HUDEP-2 (cell line): Measurements from ENCODE around the gene TRIM7.
"Not testable (repeated sequence)": the region's sequence is repeated elsewhere in the genome, so short reads cannot be mapped to it uniquely, and the experiment has no call there.

Source experiments
- DNase-seq, 76 experiments: peaks; one replicate each; lab custom pipeline; 2025; ENCODE audit not compliant: unreplicated experiment in 76 of 76; lab: John Stamatoyannopoulos, UW

Gene TRIM7

GRCh38 chr5:181194489-181195248, 10.3 kb downstream of the TRIM7 start:
- no peak for DNase-seq

GRCh38 chr5:181193656-181194055, 11.3 kb downstream of the TRIM7 start:
- DNase-seq = no peak

GRCh38 chr5:181192337-181193046, 12.5 kb downstream of the TRIM7 start:
- no peak for DNase-seq

GRCh38 chr5:181191526-181192336, 13.3 kb downstream of the TRIM7 start:
- no peak for DNase-seq

GRCh38 chr5:181190711-181191525, 14.1 kb downstream of the TRIM7 start:
- DNase-seq = no peak

- DNase-seq = no peak
Measured at GRCh38 chr5:181189962-181190710, 14.9 kb downstream of the TRIM7 start.

GRCh38 chr5:181189363-181189961, 15.5 kb downstream of the TRIM7 start:
- DNase-seq = no peak

GRCh38 chr5:181188700-181189362, 16.2 kb downstream of the TRIM7 start:
- no peak for DNase-seq

- no peak for DNase-seq
Measured at GRCh38 chr5:181187500-181188213, 17.3 kb downstream of the TRIM7 start.

GRCh38 chr5:181186986-181187499, 18.0 kb downstream of the TRIM7 start:
- no peak for DNase-seq

GRCh38 chr5:181186022-181186421, 19.0 kb downstream of the TRIM7 start:
- no peak for DNase-seq

GRCh38 chr5:181185560-181185959, 19.4 kb downstream of the TRIM7 start:
- DNase-seq = no peak

GRCh38 chr5:181184845-181185216, 20.2 kb downstream of the TRIM7 start:
- DNase-seq = no peak

GRCh38 chr5:181182651-181183050, 22.3 kb downstream of the TRIM7 start:
- DNase-seq = no peak

- no peak for DNase-seq
Measured at GRCh38 chr5:181181650-181182565, 23.1 kb downstream of the TRIM7 start.

- not testable (repeated sequence) for DNase-seq
Measured at GRCh38 chr5:181177559-181177958, 27.4 kb downstream of the TRIM7 start.
